Measurements from ENCODE around the gene LRIG2. TPM values are rescaled to one million over a fixed set of nuclear protein-coding genes. Genes with fewer than 3 reads are reported as not detected.

The LRIG2 gene
- total RNA-seq, 1 experiment from 2014 or later = 6.1 TPM

DNA sequence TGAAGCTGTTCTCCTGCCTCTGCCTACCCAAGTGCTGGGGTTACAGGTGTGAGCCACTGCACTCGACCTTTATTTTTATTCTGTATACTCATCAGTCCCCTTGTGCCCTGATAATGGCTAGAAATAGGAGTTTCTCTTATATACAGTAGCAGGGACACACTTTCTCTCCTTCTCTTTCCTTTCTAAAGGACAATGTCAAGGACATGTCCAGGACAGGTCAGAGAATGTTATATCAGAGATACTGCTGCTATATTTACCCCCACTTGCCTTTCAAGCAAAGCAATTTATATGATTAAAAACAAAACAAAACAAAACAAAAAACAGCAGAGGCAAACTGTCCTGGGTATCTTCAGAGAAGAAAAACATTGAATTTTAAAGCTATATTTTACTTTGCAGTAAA lies 43.2 kb upstream of the LRIG2 start:
- ATAC-seq (no peak), DNase-seq (no peak)
- Histone ChIP-seq H3K27me3 (ENCODE audit: low read length) (no peaks in the 10 kb centered on the region), H3K9me2 (replicated peaks; ENCODE audit: low read length) (no peaks in the 10 kb centered on the region), H3K79me2 (ENCODE audit: low read length) (no peaks in the 10 kb centered on the region), H3F3A (ENCODE audit: low read length, unreplicated experiment) (no peaks in the 10 kb centered on the region), H3K4me2 (ENCODE audit: low read length) (no peak overlapping the region), H3K9me3 (ENCODE audit: low read length) (no peaks in the 10 kb centered on the region), H3K4me1 (ENCODE audit: insufficient read depth, low read length) (peaks cover 1% of the 10 kb centered on the region; the same call in 1 of the 2 replicates), H3K36me3 (ENCODE audit: low read depth, low read length) (no peaks in the 10 kb centered on the region), H3K9ac (ENCODE audit: low read length) (no peak overlapping the region), H3K4me3 (ENCODE audit: low read length) (no peak overlapping the region), H2AFZ (ENCODE audit: low read length) (no peak overlapping the region), H3K27ac (ENCODE audit: low read length) (no peak overlapping the region), H4K20me1 (ENCODE audit: low read length) (no peaks in the 10 kb centered on the region)
- BruUV-seq (replicated peaks) = no TSS peak
- POLR2A ChIA-PET (ENCODE audit: unreplicated experiment) = interaction anchor here (0.6 kb wide), 1 partner anchor 79 kb away, joined by 3 read pairs; no protein-coding TSS in a partner anchor
- CTCF ChIA-PET = no interaction called here
- TF ChIP-seq EZH2phosphoT487 (IDR thresholded peaks at IDR 0.05; ENCODE audit: borderline replicate concordance, low read length) = no peak
- TF ChIP-seq EZH2 (IDR thresholded peaks at IDR 0.05; ENCODE audit: low read length, unreplicated experiment) = no peak
- TF ChIP-seq CTCF (conservative IDR thresholded peaks at IDR 0.05; ENCODE audit: low read depth, low read length) = no peak
- intact Hi-C loops (cut with micrococcal nuclease) = no loop called here

DNA sequence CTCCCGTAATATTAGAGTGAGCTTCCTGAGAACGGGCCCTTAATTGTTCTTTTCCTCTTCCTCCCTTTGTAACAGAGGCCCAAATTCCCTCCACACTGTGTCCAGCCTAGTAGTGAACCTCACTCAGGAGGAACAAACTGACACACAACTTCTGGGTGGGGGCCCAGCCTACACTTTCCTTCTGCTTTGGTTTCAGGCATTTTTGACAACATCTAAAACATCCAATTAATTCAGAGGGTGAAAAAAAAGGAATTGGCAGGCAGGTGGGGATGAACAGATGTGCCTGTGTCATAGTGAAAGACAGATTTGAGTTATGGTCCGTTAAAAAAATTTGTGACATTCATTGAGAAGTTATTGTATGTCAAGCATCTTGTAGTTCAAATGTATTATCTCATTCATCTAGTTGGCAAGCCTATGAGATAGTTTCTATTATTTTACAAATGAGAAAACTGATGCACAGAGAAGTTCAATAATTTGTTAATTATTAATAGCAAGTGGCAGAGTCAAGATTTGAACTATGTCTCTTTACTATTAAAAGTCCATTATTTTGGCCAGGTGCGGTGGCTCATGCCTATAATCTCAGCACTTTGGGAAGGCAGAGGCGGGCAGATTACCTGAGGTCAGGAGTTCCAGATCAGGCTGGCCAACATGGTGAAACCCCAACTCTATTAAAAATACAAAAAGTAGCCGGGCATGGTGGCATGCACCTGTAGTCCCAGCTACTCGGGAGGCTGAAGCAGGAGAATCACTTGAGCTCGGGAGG lies 41.6 kb upstream of the LRIG2 start:
- no peak for ATAC-seq
- H3K36me3 ChIP-seq (ENCODE audit: low read depth, low read length) = no peaks in the 10 kb centered on the region
- no peaks in the 10 kb centered on the region for H3K9me3 ChIP-seq (ENCODE audit: low read length)
- no peak overlapping the region for H2AFZ ChIP-seq (ENCODE audit: low read length)
- H3K79me2 ChIP-seq (ENCODE audit: low read length) = no peaks in the 10 kb centered on the region
- intact Hi-C loops (cut with micrococcal nuclease) = no loop called here
- H3K9ac ChIP-seq (ENCODE audit: low read length) = no peak overlapping the region
- no peak overlapping the region for H3K4me2 ChIP-seq (ENCODE audit: low read length)
- no TSS peak for BruUV-seq (replicated peaks)
- TF ChIP-seq CTCF (conservative IDR thresholded peaks at IDR 0.05; ENCODE audit: low read depth, low read length) (no peak), EZH2phosphoT487 (IDR thresholded peaks at IDR 0.05; ENCODE audit: borderline replicate concordance, low read length) (no peak), EZH2 (IDR thresholded peaks at IDR 0.05; ENCODE audit: low read length, unreplicated experiment) (no peak)
- H3K4me1 ChIP-seq (ENCODE audit: insufficient read depth, low read length) = peaks cover 14% of the 10 kb centered on the region
- no peaks in the 10 kb centered on the region for H3K27me3 ChIP-seq (ENCODE audit: low read length)
- CTCF ChIA-PET = no interaction called here
- no peaks in the 10 kb centered on the region for H3F3A ChIP-seq (ENCODE audit: low read length, unreplicated experiment)
- POLR2A ChIA-PET (ENCODE audit: unreplicated experiment) = no interaction called here
- no peaks in the 10 kb centered on the region for H3K9me2 ChIP-seq (replicated peaks; ENCODE audit: low read length)
- no peak for DNase-seq
- H3K27ac ChIP-seq (ENCODE audit: low read length) = no peak overlapping the region
- no peak overlapping the region for H3K4me3 ChIP-seq (ENCODE audit: low read length)
- H4K20me1 ChIP-seq (ENCODE audit: low read length) = no peaks in the 10 kb centered on the region

DNA sequence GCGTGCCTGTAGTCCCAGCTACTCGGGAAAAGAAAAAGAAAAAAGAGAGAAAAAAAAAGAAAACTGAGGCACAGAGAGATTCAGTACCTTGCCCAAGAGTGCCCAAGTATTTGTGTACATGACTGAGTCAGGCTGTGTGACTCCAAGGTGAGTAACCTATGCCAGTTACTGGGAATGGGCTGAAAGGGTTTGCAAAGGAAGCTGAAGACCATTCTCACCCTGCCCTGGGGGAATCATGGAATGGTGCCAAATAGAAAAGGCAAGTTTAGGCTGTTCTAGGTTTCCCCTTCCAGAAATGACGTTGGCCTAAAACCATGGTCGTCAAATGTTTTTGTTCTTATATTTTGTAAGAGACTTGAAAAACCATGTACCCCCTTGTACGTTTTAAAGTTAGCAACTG lies 37.9 kb upstream of the LRIG2 start:
- Histone ChIP-seq H3K27ac (ENCODE audit: low read length) (peak overlapping the region; percentile 88), H2AFZ (ENCODE audit: low read length) (peak overlapping the region; percentile 54), H3K9me2 (replicated peaks; ENCODE audit: low read length) (no peaks in the 10 kb centered on the region), H3K27me3 (ENCODE audit: low read length) (no peaks in the 10 kb centered on the region), H3K4me1 (ENCODE audit: insufficient read depth, low read length) (peaks cover 24% of the 10 kb centered on the region), H3K9ac (ENCODE audit: low read length) (peak overlapping the region; percentile 41), H3K79me2 (ENCODE audit: low read length) (no peaks in the 10 kb centered on the region), H3F3A (ENCODE audit: low read length, unreplicated experiment) (no peaks in the 10 kb centered on the region), H3K4me3 (ENCODE audit: low read length) (no peak overlapping the region), H4K20me1 (ENCODE audit: low read length) (no peaks in the 10 kb centered on the region), H3K9me3 (ENCODE audit: low read length) (no peaks in the 10 kb centered on the region), H3K36me3 (ENCODE audit: low read depth, low read length) (no peaks in the 10 kb centered on the region), H3K4me2 (ENCODE audit: low read length) (peak overlapping the region; percentile 36)
- BruUV-seq (replicated peaks) = no TSS peak
- DNase-seq = peak; percentile 98
- intact Hi-C loops (cut with micrococcal nuclease) = no loop called here
- ATAC-seq = peak; percentile 97
- ChIA-PET POLR2A (ENCODE audit: unreplicated experiment) (no interaction called here), CTCF (interaction anchor here (1.0 kb wide), 1 partner anchor 38 kb away, joined by 3 read pairs; the partner anchor contains the start of gene LRIG2)
- TF ChIP-seq EZH2phosphoT487 (IDR thresholded peaks at IDR 0.05; ENCODE audit: borderline replicate concordance, low read length) (no peak), EZH2 (IDR thresholded peaks at IDR 0.05; ENCODE audit: low read length, unreplicated experiment) (no peak)

All from PC-3 (cell line).